ENCODE measurements around the gene DOK1. TPM values are rescaled to one million over a fixed set of nuclear protein-coding genes. Genes with fewer than 3 reads are reported as not detected.
A peak's percentile ranks its signal among the peaks of the same experiment; 100 is the strongest.

The DOK1 gene
- total RNA-seq, 4 donors from 2014 or later = 11.9 to 26.5 (median 19.3) TPM

DNA sequence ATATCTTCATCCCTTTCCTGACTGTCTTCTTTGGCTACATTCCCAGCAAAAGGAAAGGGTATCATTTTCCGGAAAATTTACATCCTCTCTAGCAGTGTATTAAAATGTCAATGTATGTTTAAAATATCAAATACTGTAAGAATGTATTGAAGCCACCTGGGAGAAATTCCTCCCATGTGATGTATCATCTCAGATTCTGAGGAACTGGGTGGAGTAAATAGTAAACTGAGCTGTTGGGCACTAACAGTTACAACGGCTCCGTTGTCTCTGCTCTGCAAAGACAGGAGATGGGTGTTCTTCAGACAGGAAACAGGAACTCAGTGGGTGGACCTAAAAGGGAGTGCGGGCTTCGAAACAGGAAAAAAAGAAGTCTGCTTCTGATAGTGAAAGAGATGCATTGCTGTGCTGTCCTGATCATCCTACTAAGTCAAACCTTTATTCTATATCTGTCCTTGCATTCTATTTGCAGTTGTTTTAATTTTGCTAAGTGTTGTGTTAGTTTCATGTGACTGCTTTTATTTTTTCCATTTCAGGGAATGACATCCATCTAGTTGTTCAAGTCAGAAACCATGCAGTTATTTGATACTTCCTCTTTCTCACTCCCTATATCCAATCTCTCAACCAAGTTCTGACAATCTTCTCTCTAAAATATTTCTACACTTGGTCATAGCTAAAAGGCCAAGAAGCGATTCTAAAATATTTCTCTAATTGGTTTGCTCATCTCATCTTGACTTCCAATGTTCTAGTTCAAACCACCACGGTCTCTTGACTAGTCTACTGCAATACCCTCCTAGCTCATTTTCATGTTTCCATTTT lies 19.4 kb downstream of the DOK1 start:
- intact Hi-C loops (cut with DNase I) = no loop called here

DNA sequence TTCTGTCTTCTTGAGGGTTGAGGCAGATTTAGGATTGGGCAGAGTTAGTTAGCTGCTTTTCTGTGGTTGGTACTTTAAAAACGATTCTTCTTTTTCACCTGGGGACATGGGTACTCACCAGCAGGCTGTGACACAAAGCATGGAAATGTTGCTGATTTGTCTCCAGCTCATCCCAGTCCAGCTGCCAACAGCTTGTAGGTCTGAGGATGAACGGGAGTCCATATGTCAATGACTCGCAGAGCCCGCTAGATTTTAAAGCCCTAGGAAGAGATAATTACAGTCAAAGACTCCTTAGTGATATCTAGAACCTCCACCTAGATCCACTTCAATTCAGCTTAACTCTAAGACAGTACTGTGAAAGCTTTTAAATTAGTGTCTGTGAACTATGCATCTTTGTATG lies 20.8 kb downstream of the DOK1 start:
- TF ChIP-seq POLR2A (IDR thresholded peaks at IDR 0.05; ENCODE audit: low read depth) (no peak), EP300 (IDR thresholded peaks at IDR 0.05) (no peak), POLR2AphosphoS5 (IDR thresholded peaks at IDR 0.05) (no peak)
- TF ChIP-seq, protein P1, sequence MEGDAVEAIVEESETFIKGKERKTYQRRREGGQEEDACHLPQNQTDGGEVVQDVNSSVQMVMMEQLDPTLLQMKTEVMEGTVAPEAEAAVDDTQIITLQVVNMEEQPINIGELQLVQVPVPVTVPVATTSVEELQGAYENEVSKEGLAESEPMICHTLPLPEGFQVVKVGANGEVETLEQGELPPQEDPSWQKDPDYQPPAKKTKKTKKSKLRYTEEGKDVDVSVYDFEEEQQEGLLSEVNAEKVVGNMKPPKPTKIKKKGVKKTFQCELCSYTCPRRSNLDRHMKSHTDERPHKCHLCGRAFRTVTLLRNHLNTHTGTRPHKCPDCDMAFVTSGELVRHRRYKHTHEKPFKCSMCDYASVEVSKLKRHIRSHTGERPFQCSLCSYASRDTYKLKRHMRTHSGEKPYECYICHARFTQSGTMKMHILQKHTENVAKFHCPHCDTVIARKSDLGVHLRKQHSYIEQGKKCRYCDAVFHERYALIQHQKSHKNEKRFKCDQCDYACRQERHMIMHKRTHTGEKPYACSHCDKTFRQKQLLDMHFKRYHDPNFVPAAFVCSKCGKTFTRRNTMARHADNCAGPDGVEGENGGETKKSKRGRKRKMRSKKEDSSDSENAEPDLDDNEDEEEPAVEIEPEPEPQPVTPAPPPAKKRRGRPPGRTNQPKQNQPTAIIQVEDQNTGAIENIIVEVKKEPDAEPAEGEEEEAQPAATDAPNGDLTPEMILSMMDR (IDR thresholded peaks at IDR 0.05) = no peak
- Histone ChIP-seq H3K36me3 (no peaks in the 10 kb centered on the region), H3K27ac (replicated peaks in 1 of 4) (no peak overlapping the region), H3K9me3 (no peaks in the 10 kb centered on the region), H3K4me1 (no peaks in the 10 kb centered on the region), H3K4me3 (no peak overlapping the region), H3K27me3 (peaks cover 0 to 5% (median 0%) of the 10 kb centered on the region in 4 donors)
- DNase-seq (ENCODE audit: extremely low spot score) = no peak
- 83% methylated on average over 4 of the region's 4 CpGs for WGBS
- intact Hi-C loops (cut with DNase I) = no loop called here

More for the DNA sequence above, 19.4 kb downstream of the DOK1 start:
- DNase-seq (ENCODE audit: extremely low spot score) = no peak
- Histone ChIP-seq H3K36me3 (no peaks in the 10 kb centered on the region), H3K27me3 (peaks cover 0 to 5% (median 0%) of the 10 kb centered on the region in 4 donors), H3K27ac (replicated peaks in 1 of 4) (peak overlapping the region in 1 of 4 donors; percentile 25), H3K4me1 (no peaks in the 10 kb centered on the region), H3K9me3 (no peaks in the 10 kb centered on the region), H3K4me3 (no peak overlapping the region)
- WGBS = 41% methylated on average over 7 of the region's 7 CpGs
- TF ChIP-seq, protein P1 (IDR thresholded peaks at IDR 0.05) = no peak
- no peak for TF ChIP-seq POLR2AphosphoS5 (IDR thresholded peaks at IDR 0.05)
- TF ChIP-seq EP300 (IDR thresholded peaks at IDR 0.05) = no peak
- TF ChIP-seq POLR2A (IDR thresholded peaks at IDR 0.05; ENCODE audit: low read depth) = no peak

DNA sequence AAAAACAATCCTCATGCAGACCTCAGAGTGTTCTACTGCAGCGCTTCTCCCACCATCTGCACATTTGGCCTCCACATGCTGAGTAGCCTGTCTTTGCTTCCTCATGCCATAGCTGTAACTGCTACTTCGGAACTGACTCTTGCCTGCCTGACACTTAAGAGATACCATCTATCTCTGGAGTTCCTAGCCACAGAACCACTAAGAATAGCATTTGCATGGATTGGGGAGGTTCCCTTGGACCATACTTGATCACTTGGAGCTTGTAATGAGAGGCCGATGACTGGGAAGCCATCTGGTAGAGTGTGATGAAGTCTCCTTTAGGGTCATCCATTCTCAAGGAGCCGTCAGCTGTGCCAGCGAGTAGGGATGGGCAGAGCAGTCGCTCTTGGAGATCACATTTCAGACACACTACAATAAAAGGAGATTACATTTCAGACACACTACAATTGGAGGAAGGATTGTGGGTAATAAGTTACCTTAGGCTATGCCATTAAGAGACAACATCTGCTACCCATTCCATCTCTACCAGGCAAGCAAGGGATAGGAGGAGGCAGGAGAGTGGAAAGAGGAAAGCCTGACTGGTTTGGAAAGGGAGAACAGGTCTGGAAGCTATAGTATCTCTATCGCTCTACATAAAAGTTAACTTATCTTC lies 21.8 kb downstream of the DOK1 start:
- intact Hi-C loops (cut with DNase I) = no loop called here
- Histone ChIP-seq H3K4me3 (no peak overlapping the region), H3K4me1 (no peaks in the 10 kb centered on the region), H3K9me3 (no peaks in the 10 kb centered on the region), H3K27ac (replicated peaks in 1 of 4) (peak overlapping the region in 2 of 4 donors; percentile 10 to 22), H3K36me3 (no peaks in the 10 kb centered on the region), H3K27me3 (peaks cover 0 to 5% (median 2%) of the 10 kb centered on the region in 4 donors)
- 76% methylated on average over 7 of the region's 7 CpGs for WGBS
- TF ChIP-seq POLR2AphosphoS5 (IDR thresholded peaks at IDR 0.05) = no peak
- TF ChIP-seq POLR2A (IDR thresholded peaks at IDR 0.05; ENCODE audit: low read depth) = no peak
- TF ChIP-seq, protein P1 (IDR thresholded peaks at IDR 0.05) = no peak
- no peak for TF ChIP-seq EP300 (IDR thresholded peaks at IDR 0.05)
- no peak for DNase-seq (ENCODE audit: extremely low spot score)

DNA sequence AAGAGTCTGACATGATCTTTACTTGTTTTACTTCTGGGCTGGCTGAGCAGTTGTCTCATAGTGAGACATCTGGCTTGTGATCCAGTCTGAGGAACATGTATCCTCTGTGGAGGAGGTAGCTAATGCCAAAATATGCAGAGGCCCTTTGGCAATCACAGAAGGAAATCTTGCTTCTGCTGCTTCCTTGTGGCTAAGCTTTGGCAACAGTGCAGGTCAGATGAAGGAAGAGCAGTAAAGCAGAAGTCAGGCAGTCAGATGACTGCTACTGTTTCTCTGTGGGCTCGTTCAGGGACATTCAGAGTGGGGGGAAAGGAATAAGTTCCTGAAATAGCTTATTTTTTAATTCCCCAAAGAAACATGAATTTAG lies 22.3 kb downstream of the DOK1 start:
- no peaks in the 10 kb centered on the region for H3K4me1 ChIP-seq
- H3K36me3 ChIP-seq = no peaks in the 10 kb centered on the region
- TF ChIP-seq POLR2AphosphoS5 (IDR thresholded peaks at IDR 0.05) (peak; percentile 15 to 27), EP300 (IDR thresholded peaks at IDR 0.05) (no peak)
- peak overlapping the region in 2 of 4 donors; percentile 10 to 28 for H3K27ac ChIP-seq (replicated peaks in 1 of 4)
- 42% methylated on average over 1 of the region's 1 CpG for WGBS
- DNase-seq (ENCODE audit: extremely low spot score) = no peak
- intact Hi-C loops (cut with DNase I) = no loop called here
- no peaks in the 10 kb centered on the region for H3K9me3 ChIP-seq
- H3K27me3 ChIP-seq = peaks cover 0 to 5% (median 2%) of the 10 kb centered on the region in 4 donors
- no peak overlapping the region for H3K4me3 ChIP-seq

DNA sequence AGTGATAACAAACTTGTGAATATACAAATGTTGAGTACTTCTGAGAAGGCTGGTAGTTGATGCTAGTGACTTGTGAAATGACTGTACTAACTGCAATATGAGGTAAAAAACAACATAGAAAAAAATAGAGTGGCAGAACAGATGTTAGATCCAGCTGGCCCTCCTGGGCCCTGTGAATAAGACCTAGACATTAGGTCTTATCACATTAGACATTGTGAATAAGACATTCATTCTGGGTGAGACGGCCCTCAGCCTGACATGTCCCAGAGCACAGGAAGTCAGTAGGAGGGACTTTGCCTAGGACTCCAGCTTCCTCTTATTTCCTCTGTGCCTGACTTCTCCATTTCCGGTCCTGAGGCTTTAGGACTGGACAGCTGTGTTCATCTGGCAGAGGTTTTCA lies 22.9 kb downstream of the DOK1 start:
- Histone ChIP-seq H3K36me3 (no peaks in the 10 kb centered on the region), H3K27me3 (peaks cover 0 to 5% (median 2%) of the 10 kb centered on the region in 4 donors), H3K9me3 (no peaks in the 10 kb centered on the region), H3K4me1 (no peaks in the 10 kb centered on the region), H3K4me3 (no peak overlapping the region), H3K27ac (replicated peaks in 1 of 4) (peak overlapping the region in 1 of 4 donors; percentile 28)
- no peak for DNase-seq (ENCODE audit: extremely low spot score)
- intact Hi-C loops (cut with DNase I) = no loop called here
- TF ChIP-seq EP300 (IDR thresholded peaks at IDR 0.05) = no peak
- 39% methylated on average over 2 of the region's 2 CpGs for WGBS

Measured in esophagus muscularis mucosa (tissue), 4 donors.